Measurements from ENCODE around the gene RAB7A.
"Not testable (repeated sequence)": the region's sequence is repeated elsewhere in the genome, so short reads cannot be mapped to it uniquely, and the experiment has no call there.

Gene RAB7A

GRCh38 chr3:128710816-128711433 lies 15.1 kb upstream of the RAB7A start:
- DNase-seq (ENCODE audit: low spot score): no peak

- DNase-seq (ENCODE audit: low spot score): no peak
Observed at GRCh38 chr3:128712848-128713247, 13.1 kb upstream of the RAB7A start.

GRCh38 chr3:128714887-128715491 lies 11.0 kb upstream of the RAB7A start:
- DNase-seq (ENCODE audit: low spot score): no peak

- DNase-seq (ENCODE audit: low spot score): not testable (repeated sequence)
Observed at GRCh38 chr3:128718892-128719291, 7.1 kb upstream of the RAB7A start.

- DNase-seq (ENCODE audit: low spot score): no peak
Observed at GRCh38 chr3:128720891-128721290, 5.1 kb upstream of the RAB7A start.

- no peak for DNase-seq (ENCODE audit: low spot score)
Observed at GRCh38 chr3:128723477-128723876, 2.5 kb upstream of the RAB7A start.

GRCh38 chr3:128725547-128726022 lies 398 bp upstream of the RAB7A start:
- no peak for DNase-seq (ENCODE audit: low spot score)

GRCh38 chr3:128727059-128727458 lies 1.1 kb downstream of the RAB7A start:
- DNase-seq (ENCODE audit: low spot score): no peak

- peak; percentile 41 for DNase-seq (ENCODE audit: low spot score)
Observed at GRCh38 chr3:128727485-128727884, 1.5 kb downstream of the RAB7A start.

- DNase-seq (ENCODE audit: low spot score): no peak
Observed at GRCh38 chr3:128727996-128728395, 2.0 kb downstream of the RAB7A start.

- DNase-seq (ENCODE audit: low spot score): not testable (repeated sequence)
Observed at GRCh38 chr3:128728521-128728920, 2.5 kb downstream of the RAB7A start.

GRCh38 chr3:128730471-128730870 lies 4.5 kb downstream of the RAB7A start:
- no peak for DNase-seq (ENCODE audit: low spot score)

GRCh38 chr3:128734523-128735189 lies 8.7 kb downstream of the RAB7A start:
- no peak for DNase-seq (ENCODE audit: low spot score)

GRCh38 chr3:128735287-128735686 lies 9.3 kb downstream of the RAB7A start:
- DNase-seq (ENCODE audit: low spot score): no peak

GRCh38 chr3:128735884-128736283 lies 9.9 kb downstream of the RAB7A start:
- no peak for DNase-seq (ENCODE audit: low spot score)

GRCh38 chr3:128736601-128737000 lies 10.6 kb downstream of the RAB7A start:
- DNase-seq (ENCODE audit: low spot score): no peak

- DNase-seq (ENCODE audit: low spot score): peak; percentile 27
Observed at GRCh38 chr3:128740621-128741020, 14.6 kb downstream of the RAB7A start.

GRCh38 chr3:128742821-128743594 lies 17.0 kb downstream of the RAB7A start:
- DNase-seq (ENCODE audit: low spot score): no peak

GRCh38 chr3:128745742-128746141 lies 19.8 kb downstream of the RAB7A start:
- DNase-seq (ENCODE audit: low spot score): peak; percentile 25

- DNase-seq (ENCODE audit: low spot score): no peak
Observed at GRCh38 chr3:128746881-128747280, 20.9 kb downstream of the RAB7A start.

GRCh38 chr3:128748557-128748956 lies 22.6 kb downstream of the RAB7A start:
- DNase-seq (ENCODE audit: low spot score): no peak

GRCh38 chr3:128749035-128749434 lies 23.1 kb downstream of the RAB7A start:
- no peak for DNase-seq (ENCODE audit: low spot score)

- DNase-seq (ENCODE audit: low spot score): not testable (repeated sequence)
Observed at GRCh38 chr3:128749561-128749960, 23.6 kb downstream of the RAB7A start.

All from hematopoietic multipotent progenitor cell treated with erythropoietin and hydrocortisone succinate and interleukin-3 and kit ligand, for 17 days (in vitro differentiated cells).